GM12891 (cell line): ENCODE measurements around the gene MIPEP.
A peak's percentile ranks its signal among the peaks of the same experiment; 100 is the strongest.
"Not testable (repeated sequence)": the region's sequence is repeated elsewhere in the genome, so short reads cannot be mapped to it uniquely, and the experiment has no call there.

Experiments used
- DNase-seq: peaks from one replicate; pipeline ENCODE4 v3.0.0; 2011; ENCODE audit warnings: low spot score; ENCODE audit not compliant: insufficient read length
- FAIRE-seq: peaks from 2 replicates; lab custom pipeline; 2011; peaks lifted over from hg19 to GRCh38; lab: Jason Lieb, UNC
- PAX5 ChIP-seq: IDR thresholded peaks from 2 replicates; pipeline ENCODE4 v1.6.1; 2011; ENCODE audit warnings: low read length, moderate library complexity, mild to moderate bottlenecking; ENCODE audit not compliant: insufficient read depth, severe bottlenecking
- POLR2A ChIP-seq: IDR thresholded peaks from 2 replicates; pipeline ENCODE4 v1.6.1; 2011; ENCODE audit warnings: low read depth, low read length, control low read depth
- POLR2AphosphoS5 ChIP-seq: IDR thresholded peaks from 2 replicates; pipeline ENCODE4 v1.6.1; 2011; ENCODE audit warnings: low read depth, low read length, control low read depth
- POU2F2 ChIP-seq: IDR thresholded peaks from 2 replicates; pipeline ENCODE4 v1.6.1; 2011; ENCODE audit warnings: low read depth, mild to moderate bottlenecking, control low read depth, low read length, moderate library complexity
- SPI1 ChIP-seq: IDR thresholded peaks from 2 replicates; pipeline ENCODE4 v1.6.1; 2011; ENCODE audit warnings: low read depth, low read length, control low read depth
- TAF1 ChIP-seq: IDR thresholded peaks from 2 replicates; pipeline ENCODE4 v1.6.1; 2011; ENCODE audit warnings: low read depth, low read length, control low read depth

MIPEP gene

DNA sequence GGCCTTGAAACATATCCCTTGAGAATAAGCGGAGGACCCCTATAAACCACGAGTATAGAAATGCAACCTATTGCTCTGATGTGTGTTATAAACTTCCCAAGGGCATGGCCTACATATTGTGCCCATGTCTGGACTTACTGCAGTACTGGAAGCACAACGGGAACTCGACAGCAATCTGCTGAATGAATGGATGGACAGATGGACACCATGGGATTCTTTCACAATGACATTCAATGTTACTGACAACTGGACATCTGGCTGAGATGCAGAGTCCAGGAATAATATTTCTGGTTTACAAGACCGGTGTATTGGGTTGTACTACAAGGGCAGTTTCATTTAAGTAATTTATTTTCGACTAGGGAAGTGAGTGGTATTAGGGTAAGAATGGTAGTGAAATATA lies 123.7 kb downstream of the MIPEP start:
- DNase-seq (no peak), FAIRE-seq (peak; percentile 40)
- TF ChIP-seq POLR2AphosphoS5 (no peak), POU2F2 (no peak), POLR2A (no peak), TAF1 (no peak), PAX5 (no peak), SPI1 (no peak)

DNA sequence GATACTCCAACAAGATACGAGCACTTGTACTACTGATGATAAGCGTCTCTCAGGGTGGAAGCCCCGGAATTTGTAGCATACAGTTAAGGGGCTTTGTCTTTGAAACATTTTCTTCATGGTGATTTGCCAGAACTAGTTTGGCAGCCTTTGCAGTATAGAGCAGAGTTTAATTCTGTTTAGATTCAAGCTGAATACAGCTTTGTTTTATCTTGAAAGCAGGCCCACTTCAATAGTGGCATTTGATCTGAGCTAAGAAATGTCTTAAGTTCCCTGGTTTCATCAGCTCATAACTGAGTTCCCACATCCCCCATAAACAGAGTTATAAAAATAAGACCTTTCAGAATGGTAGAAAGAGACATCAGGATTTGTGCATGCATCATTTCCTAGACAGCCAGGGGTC lies 125.9 kb downstream of the MIPEP start:
- no peak for DNase-seq
- FAIRE-seq = no peak
- TF ChIP-seq SPI1 (no peak), PAX5 (no peak), TAF1 (no peak), POU2F2 (no peak), POLR2AphosphoS5 (no peak)

DNA sequence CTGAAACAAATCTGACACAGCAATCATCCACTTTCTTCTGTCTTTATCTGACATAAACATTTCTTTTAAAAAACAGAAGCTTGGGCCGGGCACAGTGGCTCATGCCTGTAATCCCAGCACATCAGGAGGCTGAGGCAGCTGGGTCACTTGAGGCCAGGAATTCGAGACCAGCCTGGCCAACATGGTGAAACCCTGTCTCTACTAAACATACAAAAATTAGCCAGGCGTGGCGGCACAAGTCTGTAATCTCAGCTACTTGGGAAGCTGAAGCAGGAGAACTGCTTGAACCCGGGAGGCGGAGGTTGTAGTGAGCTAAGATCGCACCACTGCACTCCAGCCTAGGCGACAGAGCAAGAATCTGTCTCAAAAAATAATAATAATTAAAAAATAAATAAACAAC lies 127.4 kb downstream of the MIPEP start:
- DNase-seq, FAIRE-seq: not testable (repeated sequence)

- TF ChIP-seq POLR2AphosphoS5 (no peak), SPI1 (no peak), POLR2A (no peak), PAX5 (no peak), POU2F2 (no peak), TAF1 (no peak)
- DNase-seq (no peak), FAIRE-seq (no peak)
Observed at GRCh38 chr13:23760000-23760399, 129.2 kb downstream of the MIPEP start.

DNA sequence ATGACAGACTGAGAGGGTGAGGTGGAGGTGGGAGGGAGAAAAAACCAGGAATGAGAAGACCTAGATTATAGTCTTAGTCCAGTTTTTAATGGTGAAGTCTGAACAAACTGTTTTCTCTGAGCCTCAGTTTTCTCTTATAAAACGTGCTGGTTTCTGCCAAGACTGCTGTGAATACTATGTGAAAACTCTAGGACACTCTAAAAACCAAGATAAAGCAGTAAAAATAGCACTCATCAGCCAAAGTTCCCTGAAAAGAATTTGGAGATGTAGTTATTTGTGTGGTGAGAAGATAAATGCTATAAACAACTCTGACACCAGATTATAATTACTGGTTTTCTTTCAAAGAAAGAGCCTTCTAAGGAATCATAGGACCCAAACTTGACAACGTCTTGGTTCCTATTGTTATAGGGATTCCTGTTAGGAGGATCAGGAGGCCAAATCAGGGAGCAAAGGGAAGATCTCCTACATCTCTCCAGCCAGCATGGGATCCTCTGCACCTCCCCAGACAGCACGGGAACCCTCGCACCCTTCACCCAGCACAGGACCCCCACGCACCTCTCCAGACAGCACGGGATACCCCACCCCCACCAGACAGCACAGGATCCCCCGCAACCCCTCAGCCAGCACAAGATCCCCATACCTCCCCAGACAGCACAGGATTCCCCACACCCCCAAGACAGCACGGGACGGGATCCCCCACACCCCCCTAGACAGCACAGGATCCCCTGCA lies 130.2 kb downstream of the MIPEP start:
- FAIRE-seq (no peak), DNase-seq (no peak)
- no peak for TF ChIP-seq POLR2A

DNA sequence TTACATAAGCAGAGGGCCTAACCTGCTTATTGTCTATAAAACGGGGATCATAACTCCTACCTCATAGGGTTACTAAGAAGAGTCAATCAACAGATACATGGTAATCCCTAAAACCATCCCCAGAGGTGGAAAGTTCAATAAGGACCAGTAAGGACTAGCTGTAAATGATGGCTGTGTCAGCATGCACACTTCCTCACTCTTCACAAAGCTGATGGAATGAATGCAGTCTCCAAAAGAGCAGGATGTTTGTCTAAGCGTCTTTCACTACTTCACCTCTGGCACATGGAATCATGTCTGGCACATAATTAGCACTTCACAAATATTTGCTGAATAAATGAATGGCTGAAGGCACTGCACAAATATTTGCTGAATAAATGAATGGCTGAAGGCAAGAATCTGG lies 134.2 kb downstream of the MIPEP start:
- FAIRE-seq = no peak
- DNase-seq = no peak

DNA sequence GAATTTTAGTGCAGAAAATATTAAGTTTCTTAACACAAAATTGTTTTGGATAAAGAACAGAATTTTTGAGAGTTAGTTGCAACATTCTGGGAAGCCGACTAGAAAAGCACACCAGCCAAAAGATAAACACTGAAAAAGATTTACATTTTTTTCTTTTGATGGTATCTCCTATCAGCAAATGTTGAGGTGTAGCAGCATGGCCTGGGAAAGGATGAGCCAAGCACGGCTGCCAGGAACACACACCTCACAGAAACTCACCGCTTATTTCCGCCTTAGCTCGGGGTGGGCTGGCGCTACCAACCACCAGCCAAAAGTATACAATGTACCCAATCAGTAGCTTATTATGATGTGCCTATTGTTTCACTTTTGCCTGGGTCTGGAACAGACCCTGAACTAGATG lies 134.7 kb downstream of the MIPEP start:
- no peak for DNase-seq
- FAIRE-seq = no peak
- TF ChIP-seq POLR2AphosphoS5 (no peak), SPI1 (no peak), TAF1 (no peak), POLR2A (no peak), POU2F2 (no peak), PAX5 (no peak)

More for the DNA sequence above, 134.2 kb downstream of the MIPEP start:
- TF ChIP-seq POLR2AphosphoS5 (no peak), POU2F2 (no peak), POLR2A (no peak), SPI1 (no peak), PAX5 (no peak), TAF1 (no peak)

DNA sequence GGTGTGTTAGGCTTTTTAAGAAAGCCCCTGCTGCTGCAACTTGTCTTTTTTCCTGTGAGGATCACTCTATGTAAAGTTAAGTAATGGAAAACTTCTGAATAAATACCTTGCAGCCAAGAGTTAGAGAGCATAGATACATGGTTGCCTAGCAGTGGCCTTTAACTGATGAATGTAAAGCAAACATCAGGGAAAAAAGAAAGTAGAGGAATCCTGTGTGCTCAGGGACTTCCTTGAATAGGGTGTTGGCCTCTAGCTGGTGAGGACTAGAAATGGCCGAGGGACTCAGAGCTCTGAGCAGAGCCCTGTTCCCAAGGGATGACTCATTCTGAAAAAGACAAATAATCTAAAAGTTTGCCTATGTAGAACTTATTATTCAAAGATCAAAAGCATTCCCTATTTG lies 135.7 kb downstream of the MIPEP start:
- DNase-seq (no peak), FAIRE-seq (no peak)
- TF ChIP-seq POU2F2 (no peak), SPI1 (no peak), POLR2AphosphoS5 (no peak), POLR2A (no peak), PAX5 (no peak), TAF1 (no peak)

DNA sequence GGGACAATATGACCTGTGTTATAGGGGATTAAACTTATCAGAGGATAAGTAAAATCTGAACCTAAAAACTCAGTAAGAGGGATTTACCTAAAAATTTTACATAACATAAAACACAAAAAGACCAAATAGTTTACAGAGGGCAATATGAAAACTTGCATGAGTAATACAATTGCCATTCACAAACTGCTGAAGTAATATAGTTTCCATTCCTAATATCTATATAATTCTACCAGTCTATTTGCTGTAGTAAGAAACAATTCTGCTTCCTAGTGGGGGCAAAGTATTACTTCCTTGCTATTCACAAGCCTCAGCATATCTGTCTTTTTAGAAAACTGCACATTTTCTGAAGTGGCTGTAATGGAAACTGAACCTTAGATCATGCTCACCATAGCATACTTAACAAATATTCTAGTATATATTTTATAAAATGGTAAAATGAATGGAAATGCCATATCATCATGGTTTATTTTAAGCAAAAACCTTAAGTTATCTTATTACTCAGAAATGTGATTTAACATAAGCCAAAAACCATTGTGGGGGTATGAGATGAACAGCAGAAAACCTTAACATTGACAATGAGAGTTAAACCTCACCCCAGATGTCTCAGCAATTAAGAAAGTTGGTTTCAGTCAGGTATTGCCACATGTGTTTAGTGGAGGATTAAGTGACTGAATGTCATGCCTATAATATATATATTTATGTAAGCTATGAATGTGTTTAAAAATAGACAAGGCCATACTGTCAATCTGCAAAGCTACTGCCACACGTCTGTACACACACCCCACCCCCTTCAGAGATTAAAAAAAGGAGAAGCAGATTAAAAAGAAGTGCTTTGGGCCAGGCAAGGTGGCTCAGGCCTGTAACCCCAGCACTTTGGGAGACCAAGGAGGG lies 136.8 kb downstream of the MIPEP start:
- FAIRE-seq (peak; percentile 69), DNase-seq (no peak)
- TF ChIP-seq POLR2A (no peak), SPI1 (0 out of 2 replicates have a peak, but pooled peaks have one; percentile 1), PAX5 (no peak), TAF1 (no peak), POU2F2 (no peak), POLR2AphosphoS5 (no peak)
